ENCODE results near the gene GDF15. TPM values are rescaled to one million over a fixed set of nuclear protein-coding genes. Genes with fewer than 3 reads are reported as not detected.
A peak's percentile ranks its signal among the peaks of the same experiment; 100 is the strongest.

GDF15 gene
- total RNA-seq, 1 donor from 2014 or later, result 8.9 TPM

DNA sequence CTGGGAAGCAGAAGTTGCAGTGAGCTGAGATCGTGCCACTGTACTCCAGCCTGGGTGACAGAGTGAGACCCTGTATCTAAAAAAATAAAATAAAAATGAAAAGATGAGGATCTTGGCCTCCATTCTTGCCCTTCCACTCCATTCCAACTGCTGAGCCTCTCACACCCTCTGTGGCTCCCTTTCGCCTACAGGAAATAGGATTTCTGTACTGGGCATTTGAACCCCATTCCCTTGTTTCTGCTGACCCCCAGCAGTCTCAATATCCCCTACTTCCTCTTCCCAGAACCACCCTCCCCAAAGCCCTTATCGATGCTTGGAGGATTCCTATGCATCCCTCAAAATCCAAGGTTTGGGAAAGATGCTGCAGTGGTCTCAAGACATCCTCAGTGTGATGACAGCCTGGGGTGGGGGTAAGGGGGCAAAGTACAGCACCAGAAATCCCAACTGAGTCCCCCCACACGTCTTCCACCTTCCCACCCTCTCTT, 12.5 kb upstream of the GDF15 start:
- Mint-ChIP-seq H3K9me3 (ENCODE audit: unreplicated experiment) (peaks cover 7% of the 10 kb centered on the region), H3K36me3 (ENCODE audit: unreplicated experiment) (no peaks in the 10 kb centered on the region), H3K4me3 (ENCODE audit: unreplicated experiment) (peak overlapping the region; percentile 47), H3K4me1 (ENCODE audit: low read depth, unreplicated experiment) (peaks cover 9% of the 10 kb centered on the region), H3K27me3 (ENCODE audit: unreplicated experiment) (peaks cover 4% of the 10 kb centered on the region), H3K27ac (ENCODE audit: unreplicated experiment) (peak overlapping the region; percentile 89)
- no peak for TF ChIP-seq CTCF (IDR thresholded peaks at IDR 0.05; ENCODE audit: partially characterized antibody, unreplicated experiment)
- no peak for DNase-seq

- peak overlapping the region; percentile 47 for H3K4me3 Mint-ChIP-seq (ENCODE audit: unreplicated experiment)
- no peaks in the 10 kb centered on the region for H3K36me3 Mint-ChIP-seq (ENCODE audit: unreplicated experiment)
- peaks cover 9% of the 10 kb centered on the region for H3K4me1 Mint-ChIP-seq (ENCODE audit: low read depth, unreplicated experiment)
- H3K27me3 Mint-ChIP-seq (ENCODE audit: unreplicated experiment), result peaks cover 3% of the 10 kb centered on the region
- no peak for TF ChIP-seq CTCF (IDR thresholded peaks at IDR 0.05; ENCODE audit: partially characterized antibody, unreplicated experiment)
- peak; percentile 82 for DNase-seq
- H3K27ac Mint-ChIP-seq (ENCODE audit: unreplicated experiment), result peak overlapping the region; percentile 89
- H3K9me3 Mint-ChIP-seq (ENCODE audit: unreplicated experiment), result peaks cover 5% of the 10 kb centered on the region
Observed at GRCh38 chr19:18373892-18374629, 11.9 kb upstream of the GDF15 start.

DNA sequence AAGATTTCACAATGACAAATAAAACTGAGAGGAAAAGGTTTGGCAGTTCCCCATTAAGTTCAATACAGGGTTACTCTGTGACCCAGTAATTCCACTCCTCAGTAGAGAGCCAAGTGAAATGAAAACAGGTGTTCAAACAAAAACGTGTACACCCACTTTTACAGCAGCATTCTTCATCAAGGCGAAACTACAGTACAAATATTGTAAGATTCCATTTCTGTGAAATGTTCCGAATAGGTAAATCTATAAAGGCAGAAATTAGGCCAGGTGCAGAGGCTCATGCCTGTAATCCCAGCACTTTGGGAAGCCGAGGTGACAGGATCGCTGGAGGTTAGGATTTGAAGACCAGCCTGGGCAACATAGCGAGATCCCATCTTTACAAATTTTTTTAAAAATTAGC, 8.9 kb upstream of the GDF15 start:
- Mint-ChIP-seq H3K9me3 (ENCODE audit: unreplicated experiment) (peaks cover 7% of the 10 kb centered on the region), H3K27me3 (ENCODE audit: unreplicated experiment) (peaks cover 3% of the 10 kb centered on the region), H3K36me3 (ENCODE audit: unreplicated experiment) (no peaks in the 10 kb centered on the region), H3K27ac (ENCODE audit: unreplicated experiment) (no peak overlapping the region), H3K4me1 (ENCODE audit: low read depth, unreplicated experiment) (peaks cover 7% of the 10 kb centered on the region), H3K4me3 (ENCODE audit: unreplicated experiment) (no peak overlapping the region)
- no peak for TF ChIP-seq CTCF (IDR thresholded peaks at IDR 0.05; ENCODE audit: partially characterized antibody, unreplicated experiment)
- DNase-seq, result no peak

DNA sequence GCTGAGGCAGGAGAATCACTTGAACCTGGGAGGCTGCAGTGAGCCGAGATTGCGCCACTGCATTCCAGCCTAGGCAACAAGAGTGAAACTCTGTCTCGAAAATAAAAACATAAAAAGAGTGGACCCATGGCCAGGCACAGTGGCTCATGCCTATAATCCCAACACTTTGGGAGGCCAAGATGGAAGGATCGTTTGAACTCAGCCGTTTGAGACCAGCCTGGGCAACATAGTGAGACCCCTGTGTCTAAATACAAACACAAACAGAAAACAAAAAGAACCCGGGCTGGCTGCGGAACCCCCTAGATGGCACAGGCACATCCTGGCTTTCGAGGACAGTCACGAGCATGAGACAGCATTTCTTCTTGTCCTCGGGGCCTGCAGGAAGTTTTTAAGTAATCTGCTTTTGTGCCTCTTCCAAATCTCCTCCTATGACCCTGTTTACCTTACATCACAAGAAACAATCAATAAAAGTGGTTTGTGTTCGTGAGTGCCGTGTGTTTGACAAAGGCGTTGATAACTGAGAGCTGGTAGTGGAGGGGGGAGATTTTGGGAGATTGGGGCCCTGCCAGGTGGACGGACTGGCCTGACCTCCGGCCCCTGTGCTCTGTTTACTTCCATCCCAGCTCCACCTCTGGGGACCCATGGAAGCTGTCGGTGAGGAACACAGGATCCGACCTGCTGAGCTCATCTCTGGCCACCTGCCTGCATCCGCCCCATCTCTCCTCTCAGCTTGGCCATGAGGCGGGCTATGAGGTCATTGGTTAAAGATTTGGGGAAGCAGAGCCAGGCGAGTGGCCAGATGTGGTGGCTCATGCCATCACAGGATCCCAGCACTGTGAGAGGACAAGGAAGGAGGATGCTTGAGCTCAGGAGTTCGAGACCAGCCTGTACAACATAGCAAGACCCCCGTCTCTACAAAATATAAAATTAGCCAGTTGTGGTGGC, 5.9 kb upstream of the GDF15 start:
- H3K4me3 Mint-ChIP-seq (ENCODE audit: unreplicated experiment), result no peak overlapping the region
- H3K9me3 Mint-ChIP-seq (ENCODE audit: unreplicated experiment), result peaks cover 4% of the 10 kb centered on the region
- TF ChIP-seq CTCF (IDR thresholded peaks at IDR 0.05; ENCODE audit: partially characterized antibody, unreplicated experiment), result no peak
- H3K27me3 Mint-ChIP-seq (ENCODE audit: unreplicated experiment), result no peaks in the 10 kb centered on the region
- peaks cover 3% of the 10 kb centered on the region for H3K4me1 Mint-ChIP-seq (ENCODE audit: low read depth, unreplicated experiment)
- no peak overlapping the region for H3K27ac Mint-ChIP-seq (ENCODE audit: unreplicated experiment)
- H3K36me3 Mint-ChIP-seq (ENCODE audit: unreplicated experiment), result no peaks in the 10 kb centered on the region
- no peak for DNase-seq

All from glutamatergic neuron (in vitro differentiated cells).